Germinal center (tissue), 1 donor: ENCODE data around the gene PPM1L.
A peak's percentile ranks its signal among the peaks of the same experiment; 100 is the strongest.
"Not testable (repeated sequence)": the region's sequence is repeated elsewhere in the genome, so short reads cannot be mapped to it uniquely, and the experiment has no call there.

ENCODE experiments used
- DNase-seq: peaks from one replicate; pipeline ENCODE4 v3.0.0; 2012; ENCODE audit warnings: mixed read lengths, low spot score

The PPM1L gene

DNA sequence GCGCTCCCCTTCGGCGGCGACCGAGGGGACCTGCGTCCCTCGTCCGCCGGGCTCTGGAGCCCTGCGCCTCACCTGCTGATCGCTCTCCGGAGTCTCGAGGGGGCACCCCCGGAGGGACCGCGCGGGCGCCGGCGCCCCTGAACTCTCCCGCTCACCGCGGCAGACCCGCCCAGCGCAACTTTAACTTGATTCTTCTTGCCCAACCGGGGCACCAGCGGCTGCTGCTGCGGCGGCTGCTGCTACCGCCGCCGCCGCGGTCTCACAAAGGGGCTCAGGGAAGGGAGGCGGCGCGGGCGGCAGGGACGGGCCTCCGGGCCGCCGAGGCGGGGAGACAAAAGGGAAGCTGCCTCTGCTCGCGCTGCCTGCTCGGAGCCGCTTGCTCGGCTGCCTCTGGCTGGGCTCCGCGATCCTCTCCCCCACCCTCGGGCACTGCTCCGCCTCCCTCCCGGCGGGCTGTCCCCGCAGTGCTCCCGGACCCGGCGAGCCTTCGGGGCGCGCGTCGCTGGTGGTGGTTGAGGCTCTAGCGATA, at the start of gene PPM1L:
Gene PPM1L, plus strand, starts transcription at position 456 of the 529 bp plus-strand sequence.
- DNase-seq = peak; percentile 65

DNA sequence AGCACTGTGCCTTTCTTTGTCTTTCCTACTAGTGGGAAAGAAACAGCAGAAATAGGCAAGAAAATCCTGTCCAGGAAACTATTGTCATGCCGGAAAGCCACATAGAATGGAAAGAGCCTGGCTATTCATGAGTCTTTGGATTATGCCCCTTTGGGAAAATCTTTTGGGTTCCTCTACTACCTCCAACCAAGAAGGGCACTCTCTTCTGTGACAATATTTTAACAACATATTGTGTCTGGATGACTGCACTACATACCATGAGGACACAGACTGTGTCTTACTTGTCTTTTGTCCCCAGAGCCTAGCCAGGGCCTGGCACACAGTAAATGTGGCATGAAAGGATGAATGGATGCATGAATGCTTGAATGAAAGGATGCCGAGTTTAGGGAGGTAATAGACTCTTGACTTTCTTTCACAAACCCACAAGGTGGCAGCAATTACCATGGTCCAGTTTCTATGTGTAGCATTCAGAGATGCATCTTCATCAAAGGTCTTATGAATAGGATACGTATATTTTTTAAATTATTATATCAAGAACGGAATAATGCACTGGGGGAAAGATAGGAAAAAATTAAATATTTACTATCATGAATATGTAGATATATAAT, 48.7 kb upstream of the PPM1L start:
- DNase-seq = peak; percentile 8

- no peak for DNase-seq
Observed at GRCh38 chr3:160709477-160710182, 46.4 kb upstream of the PPM1L start.

DNA sequence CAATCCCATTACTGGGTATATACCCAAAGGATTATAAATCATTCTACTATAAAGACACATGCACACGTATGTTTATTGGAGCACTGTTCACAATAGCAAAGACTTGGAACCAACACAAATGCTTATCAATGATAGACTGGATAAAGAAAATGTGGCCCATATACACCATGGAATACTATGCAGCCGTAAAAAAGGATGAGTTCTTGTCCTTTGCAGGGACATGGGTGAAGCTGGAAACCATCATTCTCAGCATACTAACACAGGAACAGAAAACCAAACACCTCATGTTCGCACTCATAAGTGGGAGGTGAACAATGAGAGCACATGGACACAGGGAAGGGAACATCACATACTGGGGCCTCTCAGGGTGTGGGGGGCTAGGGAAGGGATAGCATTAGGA, 42.9 kb upstream of the PPM1L start:
- DNase-seq = not testable (repeated sequence)

- DNase-seq = no peak
Observed at GRCh38 chr3:160719710-160720109, 36.3 kb upstream of the PPM1L start.

- no peak for DNase-seq
Observed at GRCh38 chr3:160720123-160720746, 35.8 kb upstream of the PPM1L start.

GRCh38 chr3:160722331-160722730, 33.7 kb upstream of the PPM1L start:
- DNase-seq = no peak

DNA sequence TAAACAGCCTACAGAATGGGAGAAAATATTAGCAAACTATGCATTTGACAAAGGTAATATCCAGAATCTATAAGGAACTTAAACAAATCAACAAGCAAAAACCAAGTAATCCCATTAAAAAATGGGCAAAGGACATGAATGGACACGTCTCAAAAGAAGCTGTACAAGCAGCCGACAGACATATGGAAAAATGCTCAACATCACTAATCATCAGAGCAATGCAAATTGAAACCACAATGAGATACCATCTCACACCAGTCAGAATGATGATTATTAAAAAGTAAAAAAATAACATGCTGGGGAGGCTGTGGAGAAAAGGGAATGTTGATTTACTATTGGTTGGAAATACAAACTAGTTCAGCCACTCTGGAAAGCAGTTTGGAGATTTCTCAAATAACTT, 30.7 kb upstream of the PPM1L start:
- DNase-seq = no peak

DNA sequence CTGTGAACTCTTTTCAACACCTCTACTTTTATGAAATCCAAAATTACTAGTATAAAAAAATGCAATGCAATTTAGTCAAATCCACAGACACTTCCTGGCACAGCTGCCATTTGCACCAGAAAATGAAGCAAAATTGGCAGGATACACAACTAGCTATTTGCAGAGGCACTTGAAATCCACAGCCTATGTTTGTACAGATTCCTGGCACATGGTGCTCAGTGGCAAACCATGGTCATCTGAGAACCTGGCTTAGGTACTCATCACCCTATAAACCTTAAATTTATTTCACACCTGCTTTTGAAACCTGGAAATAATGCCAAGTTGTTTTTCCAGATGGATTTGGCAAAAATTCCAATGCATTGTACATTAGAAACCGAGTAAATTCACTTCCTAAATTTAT, 20.2 kb upstream of the PPM1L start:
- DNase-seq = no peak

GRCh38 chr3:160738048-160738447, 18.0 kb upstream of the PPM1L start:
- no peak for DNase-seq

DNA sequence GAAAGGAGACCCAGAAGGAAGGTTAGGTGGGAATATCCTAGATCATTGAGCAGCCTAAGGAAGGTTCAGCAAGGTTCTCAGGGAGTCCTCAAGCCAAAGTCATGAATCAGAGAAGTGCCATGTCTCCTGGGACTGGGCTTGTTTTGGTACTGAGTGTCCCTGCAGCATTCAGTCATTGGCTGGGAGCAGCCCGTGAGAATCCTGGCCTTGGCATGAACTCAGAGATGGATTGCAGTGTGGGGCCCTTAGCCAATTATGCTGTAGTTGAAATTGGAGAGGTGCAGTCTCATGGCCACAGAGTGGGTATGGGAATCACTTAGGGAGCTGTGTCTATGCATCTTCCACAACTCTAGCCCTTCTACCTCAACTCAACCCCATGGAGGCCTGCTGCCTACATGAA, 17.0 kb upstream of the PPM1L start:
- no peak for DNase-seq

DNA sequence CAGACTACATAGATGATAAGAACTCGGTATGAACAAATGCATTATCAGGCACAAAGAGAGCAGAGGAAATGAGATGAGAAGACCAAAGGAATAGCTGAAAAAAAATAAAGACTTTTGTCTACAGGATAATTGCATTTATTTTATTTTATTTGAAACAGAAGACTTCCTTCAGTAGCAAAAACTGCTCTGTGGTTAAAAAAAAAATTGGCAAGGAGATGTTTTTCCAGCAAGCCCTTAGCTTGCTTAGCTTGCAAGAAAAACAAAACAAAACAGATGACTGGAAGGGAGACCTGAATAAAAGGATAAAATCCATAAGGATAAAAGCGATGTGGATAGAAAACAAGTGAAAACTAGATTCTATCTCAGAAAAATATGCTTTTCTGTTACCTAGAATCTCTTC, 9.1 kb upstream of the PPM1L start:
- no peak for DNase-seq

DNA sequence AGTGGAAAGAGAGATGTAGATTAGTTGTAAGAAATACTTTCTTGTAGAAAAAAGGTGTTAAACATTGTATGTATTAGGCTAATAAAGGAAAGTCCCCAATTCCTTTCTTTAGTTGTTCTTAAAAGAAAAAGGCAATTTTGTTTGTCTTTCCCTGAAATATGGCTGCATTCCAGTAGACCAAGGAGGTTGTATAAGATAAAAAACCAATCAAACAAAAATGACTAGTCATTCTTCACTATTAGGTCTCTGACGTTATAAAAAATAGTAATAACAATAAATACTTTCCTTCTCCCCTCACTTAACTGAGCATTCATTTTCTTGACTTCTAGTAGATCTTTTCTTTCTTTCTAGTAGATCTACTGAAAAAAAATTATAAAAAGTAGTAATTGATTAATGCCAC, 8.6 kb upstream of the PPM1L start:
- no peak for DNase-seq

DNA sequence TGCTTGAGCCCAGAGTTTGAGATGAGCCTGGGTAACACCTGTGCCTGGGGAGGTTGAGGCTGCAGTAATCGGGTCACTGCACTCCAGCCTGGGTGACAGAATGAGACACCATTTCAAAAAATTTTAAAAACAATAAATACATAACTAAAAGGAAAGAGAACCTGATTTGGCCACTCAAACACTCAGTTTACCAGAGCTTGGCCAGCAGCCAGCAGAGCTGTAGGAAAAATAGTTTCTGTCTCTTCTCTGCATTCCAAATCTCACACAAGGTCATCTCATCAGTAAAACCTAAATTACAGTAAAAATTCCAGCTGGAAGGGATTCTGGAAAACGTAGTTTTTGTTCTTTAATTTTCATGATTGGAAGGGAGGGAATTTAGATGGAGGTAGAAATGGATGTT, 7.8 kb upstream of the PPM1L start:
- DNase-seq = no peak

DNA sequence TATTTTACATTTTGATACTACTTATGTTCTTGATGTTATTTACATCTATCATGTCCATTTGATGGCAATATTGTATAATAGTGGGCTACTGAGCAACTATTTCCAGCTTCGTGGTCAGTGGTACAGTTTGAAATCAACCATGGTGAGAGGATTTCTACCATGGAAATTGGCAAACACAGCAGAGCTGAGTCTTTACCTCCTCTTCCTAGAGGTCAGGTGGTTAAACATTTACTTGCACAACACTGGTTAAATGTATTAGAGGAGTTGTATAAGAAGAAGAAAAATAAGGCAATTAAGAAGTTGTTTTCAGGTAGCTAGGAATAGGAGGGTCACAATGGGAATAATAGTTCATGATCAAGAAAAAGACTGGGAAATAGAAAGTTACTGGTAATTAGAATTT, 7.2 kb upstream of the PPM1L start:
- DNase-seq = no peak

DNA sequence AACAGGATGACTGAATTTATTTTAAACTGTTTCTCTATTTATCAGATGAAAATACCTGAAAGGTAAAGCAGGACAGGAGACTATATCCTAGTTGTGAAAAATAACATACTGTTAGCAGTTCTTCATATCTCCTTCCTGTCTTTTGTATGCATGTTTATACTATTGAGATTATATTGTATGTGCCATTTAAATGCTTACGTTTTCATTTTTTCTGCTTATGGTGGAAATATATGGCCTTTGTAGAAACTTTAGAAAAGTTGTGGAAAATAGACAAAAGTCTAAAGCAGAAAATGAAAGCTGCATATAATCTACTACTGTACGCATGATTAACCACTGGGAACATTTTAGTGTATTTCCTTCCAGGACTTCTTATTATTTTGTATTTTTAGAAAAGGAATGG, 2.1 kb upstream of the PPM1L start:
- no peak for DNase-seq

DNA sequence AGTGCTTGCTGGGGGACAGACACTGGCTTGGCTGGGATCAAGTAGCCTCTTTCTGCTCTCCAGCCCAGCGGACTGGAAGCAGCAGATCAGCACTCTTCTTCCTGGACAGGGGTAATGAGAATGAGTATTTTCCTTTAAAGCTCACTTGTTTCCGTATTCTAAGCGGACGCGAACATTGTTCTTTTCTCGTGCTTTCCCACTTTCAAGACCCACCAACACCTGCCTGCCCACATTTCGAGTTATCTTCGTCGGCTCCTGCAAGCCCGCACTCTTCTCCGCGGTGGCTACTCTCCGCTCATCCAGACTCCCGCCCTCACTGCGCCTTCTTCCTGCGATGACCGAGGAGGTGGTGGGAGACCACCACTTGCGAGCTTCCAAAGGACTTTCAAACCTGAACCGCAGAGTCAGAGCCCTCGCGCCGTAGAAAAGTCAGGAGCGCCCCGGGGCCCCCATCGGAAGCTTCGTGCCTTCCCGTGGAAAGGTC, 1.6 kb upstream of the PPM1L start:
- DNase-seq = peak; percentile 5

DNA sequence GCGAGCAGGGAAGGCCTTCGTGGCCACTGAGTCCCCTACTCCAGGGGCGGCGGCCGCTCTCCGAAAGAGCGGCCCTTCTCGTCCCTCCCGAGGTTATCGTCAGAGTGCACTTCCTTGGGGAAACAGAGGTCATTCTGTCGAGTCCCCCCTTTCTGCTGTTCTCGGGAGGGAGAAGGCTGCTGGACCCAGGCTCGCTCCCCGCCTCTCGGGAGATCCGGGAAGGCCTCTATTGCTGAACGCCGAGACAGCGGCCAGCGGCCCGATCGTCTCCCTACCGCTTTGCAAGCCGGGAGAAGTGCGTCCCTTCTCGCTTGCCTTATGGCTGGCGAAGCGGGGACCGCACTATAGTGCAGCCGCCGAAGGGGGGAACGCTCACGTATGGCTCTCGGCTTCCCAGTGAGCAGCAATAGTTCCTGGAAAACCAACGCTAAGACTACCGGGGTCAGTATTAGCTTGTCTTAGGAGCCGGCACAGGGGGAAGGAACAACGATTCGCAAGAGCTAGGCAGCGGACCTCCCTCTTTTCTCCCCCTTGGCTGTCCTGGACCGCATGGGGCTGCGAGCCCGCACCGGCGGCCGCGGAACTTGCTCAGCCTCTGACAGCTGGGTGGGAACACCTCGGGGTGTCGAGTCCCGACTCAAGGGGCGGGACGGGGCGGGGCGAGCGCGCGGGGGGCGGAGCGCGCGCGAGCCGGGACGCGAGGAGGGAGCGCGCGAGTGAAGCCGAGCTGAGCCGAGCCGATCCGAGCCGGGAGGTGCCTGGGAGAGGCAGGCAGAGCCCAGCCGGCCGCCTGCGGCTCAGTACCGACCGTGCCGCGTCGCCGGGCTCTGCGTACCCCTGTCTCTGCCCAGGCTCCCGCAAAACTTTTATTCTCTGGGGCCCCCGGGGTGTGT, 930 bp upstream of the PPM1L start:
- peak; percentile 88 for DNase-seq

- DNase-seq = no peak
Observed at GRCh38 chr3:160757233-160758106, 1.4 kb downstream of the PPM1L start.

GRCh38 chr3:160758929-160759577, 3.0 kb downstream of the PPM1L start:
- no peak for DNase-seq

DNA sequence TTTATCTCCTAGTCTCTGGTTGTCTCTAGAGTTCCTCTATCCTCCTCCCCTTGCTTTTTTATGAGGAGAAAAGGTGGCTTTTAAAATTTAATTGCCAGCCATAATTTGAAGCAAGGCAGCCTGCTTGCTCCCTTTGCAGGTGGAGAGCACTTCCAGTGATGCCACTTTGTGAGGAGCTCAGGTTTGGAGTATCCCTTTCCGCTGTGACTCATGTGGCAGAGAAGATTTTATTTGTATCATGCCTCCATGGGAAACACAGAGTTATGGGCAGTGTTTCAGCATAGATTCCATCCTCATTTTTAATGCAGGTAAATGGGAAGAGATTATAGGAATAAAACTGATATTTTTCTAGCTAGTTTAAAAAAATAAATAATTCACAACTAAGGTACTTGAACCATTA, 7.0 kb downstream of the PPM1L start:
- DNase-seq = no peak
